K562 (cell line): ENCODE measurements around the gene C1orf116. TPM values are rescaled to one million over a fixed set of nuclear protein-coding genes. Genes with fewer than 3 reads are reported as not detected.
A peak's percentile ranks its signal among the peaks of the same experiment; 100 is the strongest.

Source experiments
- ATAC-seq: fragments of 200-7000 bp; cut with Tn5 transposase; 3 replicates; pipeline ENCODE4 v1.9.1; 2020; ENCODE audit warnings: moderate library complexity
- BruUV-seq: library from RNA; stranded (reverse); fragments of 400-500 nt; replicated peaks from 2 replicates; lab custom pipeline; 2021; lab: Mats Ljungman, UMichigan
- CTCF ChIA-PET: fragments of 300-600 bp; formaldehyde crosslinking; extraction: SDS; loops from one replicate; lab custom pipeline; 2021; ENCODE audit warnings: low intra/inter-chr PET ratio; lab: Yijun Ruan, JAX
- POLR2A ChIA-PET: fragments of 300-600, 350-650 bp; sonication (Branson Sonifier 250); formaldehyde crosslinking; extraction: SDS; loops from one replicate; lab custom pipeline; 2021; ENCODE audit warnings: antibody characterized with exemption, inconsistent platforms; lab: Yijun Ruan, JAX
- DNase-seq, 4 experiments: peaks; one replicate each; pipeline versions ENCODE4 v3.0.0 to v3.0.0-alpha.2; 2011 to 2018; ENCODE audit warnings: low spot score in 3 of 4, mixed read lengths in 3 of 4; ENCODE audit errors: extremely low read depth in 1 of 4
- FAIRE-seq: peaks from 2 replicates; lab custom pipeline; 2011; peaks lifted over from hg19 to GRCh38; lab: Jason Lieb, UNC
- H2AFZ ChIP-seq: 2 replicates; pipeline ENCODE4 v1.6.0; 2011; ENCODE audit warnings: low read depth, low read length, control low read depth, inconsistent platforms
- H3K27ac ChIP-seq: fragments of 200-600 bp; 3 replicates; pipeline ENCODE4 v1.8.0; 2011; ENCODE audit warnings: low read depth, mild to moderate bottlenecking, control low read depth, inconsistent platforms, low read length, moderate library complexity, mixed read lengths; ENCODE audit errors: extremely low read depth
- H3K27me3 ChIP-seq, 2 experiments: fragments of 300-600 bp in 1 of 2; 2 replicates in 1 of 2; 3 replicates in 1 of 2; pipeline versions ENCODE4 v1.6.0 to v1.8.0; 2011; ENCODE audit warnings: inconsistent platforms in 2 of 2, low read length in 2 of 2, mild to moderate bottlenecking in 1 of 2, mixed read lengths in 1 of 2, moderate library complexity in 1 of 2; ENCODE audit not compliant: control insufficient read depth in 2 of 2, insufficient read depth in 2 of 2
- H3K36me3 ChIP-seq: fragments of 300-600 bp; 3 replicates; pipeline ENCODE4 v1.8.0; 2011; ENCODE audit warnings: mild to moderate bottlenecking, low read length, inconsistent platforms; ENCODE audit not compliant: control insufficient read depth, insufficient read depth
- H3K4me1 ChIP-seq, 2 experiments: fragments of 200-600 bp in 1 of 2; replicated peaks in 1 of 2; 2 replicates in 1 of 2; 3 replicates in 1 of 2; pipeline versions ENCODE4 v1.5.1 to v1.8.0; 2011; ENCODE audit warnings: inconsistent platforms in 2 of 2, low read length in 2 of 2, mild to moderate bottlenecking in 1 of 2, mixed read lengths in 1 of 2, moderate library complexity in 1 of 2; ENCODE audit not compliant: control insufficient read depth in 2 of 2, insufficient read depth in 2 of 2
- H3K4me2 ChIP-seq: 2 replicates; pipeline ENCODE4 v1.6.1; 2011; ENCODE audit warnings: low read length, control low read depth, inconsistent platforms, mixed read lengths; ENCODE audit not compliant: insufficient read depth
- H3K4me3 ChIP-seq: fragments of 200-600 bp; sonication (generic), shearing (Covaris generic); 2 replicates; pipeline ENCODE4 v1.5.1; 2016; ENCODE audit warnings: control low read depth, inconsistent platforms
- H3K79me2 ChIP-seq: fragments of 200-600 bp; 3 replicates; pipeline ENCODE4 v1.8.0; 2011; ENCODE audit warnings: low read length, inconsistent platforms; ENCODE audit not compliant: control insufficient read depth, insufficient read depth
- H3K9ac ChIP-seq, 2 experiments: 2 replicates each; pipeline versions ENCODE4 v1.6.0 to v1.6.1; 2011; ENCODE audit warnings: low read depth in 2 of 2, low read length in 2 of 2, control low read depth in 1 of 2, inconsistent platforms in 1 of 2, mild to moderate bottlenecking in 1 of 2, mixed read lengths in 1 of 2; ENCODE audit not compliant: insufficient read depth in 1 of 2
- H3K9me1 ChIP-seq: one replicate; pipeline ENCODE4 v1.6.0; 2011; ENCODE audit warnings: inconsistent platforms, mild to moderate bottlenecking, low read length, moderate library complexity; ENCODE audit not compliant: control insufficient read depth, insufficient read depth
- H3K9me3 ChIP-seq: replicated peaks from 2 replicates; pipeline ENCODE4 v1.5.1; 2011; ENCODE audit warnings: low read depth, low read length, inconsistent platforms; ENCODE audit not compliant: control insufficient read depth, insufficient read depth
- H4K20me1 ChIP-seq: replicated peaks from 2 replicates; pipeline ENCODE4 v1.6.1; 2011; ENCODE audit warnings: low read length, inconsistent platforms, mixed read lengths; ENCODE audit not compliant: control insufficient read depth, insufficient read depth
- ARID2 ChIP-seq: fragments of 450-650 bp; IDR thresholded peaks from 2 replicates; pipeline ENCODE4 v1.6.1; 2017; ENCODE audit warnings: antibody characterized with exemption, mild to moderate bottlenecking
- BRCA1 ChIP-seq, 2 experiments: fragments of 450-650 bp in 1 of 2; sonication (generic) in 1 of 2; formaldehyde crosslinking in 1 of 2; IDR thresholded peaks; 2 replicates each; pipeline versions ENCODE4 v1.5.0 to v1.6.1; 2017 to 2020; ENCODE audit warnings: mild to moderate bottlenecking in 1 of 2, missing genetic modification reagents in 1 of 2
- EGR1 ChIP-seq: fragments of 450-650 bp; conservative IDR thresholded peaks from 2 replicates; pipeline ENCODE4 v1.6.1; 2017; ENCODE audit warnings: mild to moderate bottlenecking
- GTF2B ChIP-seq: IDR thresholded peaks from 2 replicates; pipeline ENCODE4 v1.6.1; 2011; ENCODE audit not compliant: insufficient read length; ENCODE audit errors: extremely low read depth
- KAT7 ChIP-seq: sonication (generic); formaldehyde crosslinking; IDR thresholded peaks from 2 replicates; pipeline ENCODE4 v1.8.0; 2022; ENCODE audit warnings: missing genetic modification reagents, mild to moderate bottlenecking, borderline replicate concordance
- KDM4B ChIP-seq, 2 experiments: fragments of 450-650 bp in 1 of 2; sonication (generic) in 1 of 2; IDR thresholded peaks; 2 replicates each; pipeline ENCODE4 v1.6.1; 2016 to 2017; ENCODE audit warnings: borderline replicate concordance in 2 of 2, antibody characterized with exemption in 1 of 2, low read depth in 1 of 2, mild to moderate bottlenecking in 1 of 2
- MBD2 ChIP-seq: sonication (generic); IDR thresholded peaks from 2 replicates; pipeline ENCODE4 v1.6.1; 2016; ENCODE audit warnings: low read depth, borderline replicate concordance
- MEF2A ChIP-seq: IDR thresholded peaks from 2 replicates; pipeline ENCODE4 v1.6.1; 2011; ENCODE audit warnings: low read depth, mild to moderate bottlenecking, low read length, moderate library complexity; ENCODE audit not compliant: control insufficient read depth
- MLX ChIP-seq, 2 experiments: fragments of 450-650 bp in 1 of 2; sonication (generic) in 1 of 2; formaldehyde crosslinking; conservative IDR thresholded peaks; 2 replicates each; pipeline versions ENCODE4 v1.4.0 to v1.8.1; 2020 to 2022; ENCODE audit warnings: mild to moderate bottlenecking in 1 of 2, missing genetic modification reagents in 1 of 2
- NELFE ChIP-seq: IDR thresholded peaks from 2 replicates; pipeline ENCODE4 v1.6.1; 2011; ENCODE audit warnings: mild to moderate bottlenecking; ENCODE audit not compliant: insufficient read depth, insufficient read length
- RBM14 ChIP-seq: fragments of 200-400 bp; formaldehyde crosslinking; IDR thresholded peaks from 2 replicates; pipeline ENCODE4 v1.6.1; 2018; ENCODE audit warnings: low read depth, mild to moderate bottlenecking, low read length, moderate library complexity, borderline replicate concordance; ENCODE audit not compliant: insufficient read depth
- YBX1 ChIP-seq: fragments of 450-650 bp; IDR thresholded peaks from 2 replicates; pipeline ENCODE4 v1.7.1; 2016; ENCODE audit warnings: mild to moderate bottlenecking
- ZNF436 ChIP-seq: fragments of 250-450, 450-650 bp; sonication (Bioruptor Pico); formaldehyde crosslinking; IDR thresholded peaks from 2 replicates; pipeline ENCODE4 v1.7.0; 2020; ENCODE audit warnings: mild to moderate bottlenecking
- ZNF444 ChIP-seq: fragments of 250-450 bp; sonication (Bioruptor Pico); IDR thresholded peaks from 2 replicates; pipeline ENCODE4 v1.4.0; 2020; ENCODE audit warnings: mild to moderate bottlenecking, moderate library complexity
- WGBS: fragments of 100-300 bp; shearing (Covaris generic); methylation state at CpG from one replicate; pipeline ENCODE4 v1.1.6; 2016; ENCODE audit warnings: low coverage, mixed read lengths; ENCODE audit not compliant: insufficient coverage; ENCODE audit errors: missing lambda C conversion rate; 5-methylcytosine and 5-hydroxymethylcytosine counted together
- in situ Hi-C: fragments of 300-500 bp; cut with MboI; formaldehyde crosslinking; loops from 4 replicates; pipeline ENCODE4 v1.15.0; 2018; ENCODE audit warnings: inconsistent platforms, mixed read lengths
- intact Hi-C: fragments of 100-400 bp; cut with micrococcal nuclease; formaldehyde crosslinking; loops from 2 replicates; pipeline ENCODE4 v1.14.2; 2022
- polyA plus RNA-seq, 8 experiments: library from polyadenylated mRNA; depleted of rRNA in 4 of 8; stranded (reverse) in 5 of 8; unstranded in 3 of 8; fragments of >200 nt; fragmentation: Nextera tagmentation in 2 of 8; fragmentation: Illumina TruSeq in 1 of 8; extraction: Ambion mirVana in 2 of 8; extraction: Trizol in 1 of 8; gene quantifications; 2 replicates each; pipeline versions ENCODE4 v1.2.1 to v1.2.3, GENCODE V29; 2011 to 2014; ENCODE audit warnings: inconsistent platforms in 1 of 8, missing spikeins in 1 of 8
- total RNA-seq, 7 experiments: library from RNA; depleted of rRNA in 6 of 7; stranded (reverse); fragments of >200 nt in 6 of 7; fragmentation: Illumina TruSeq in 2 of 7; extraction: Trizol in 2 of 7; gene quantifications; 2 replicates each; pipeline versions ENCODE4 v1.2.1 to v1.2.3, GENCODE V29; 2011 to 2021; ENCODE audit warnings: low replicate concordance in 1 of 7

C1orf116 gene
- total and polyA plus RNA-seq, 9 of the 15 experiments (the other 6 are each of a cell fraction or from before 2014, with no cell fraction given) = 0.62 to 3.0 (median 0.95) TPM

- H3K4me3 ChIP-seq = no peak overlapping the region
- no peak for DNase-seq
- H3K9me1 ChIP-seq = peaks cover 8% of the 10 kb centered on the region
- H3K36me3 ChIP-seq = peaks cover 7% of the 10 kb centered on the region; the same call in 2 of the 3 replicates
- H3K4me2 ChIP-seq = no peak overlapping the region; the same call in 1 of the 2 replicates
- POLR2A ChIA-PET = interaction anchor here (3.0 to 5.6 kb wide), 3 partner anchors 8 to 14 kb away, joined by 11 to 52 read pairs (median 38); partner anchors contain the start of gene C1orf116
- H3K27me3 ChIP-seq = no peaks in the 10 kb centered on the region
- no peak overlapping the region for H3K27ac ChIP-seq
- CTCF ChIA-PET = no interaction called here
- intact Hi-C loops (no loop called here), in situ Hi-C loops (no loop called here)
- no peak overlapping the region for H2AFZ ChIP-seq
- TF ChIP-seq EGR1 = peak; percentile 33; the same call in 1 of the 2 replicates
- TF ChIP-seq KAT7 (CRISPR knock-in tag) = no peak
- TF ChIP-seq, all 486 proteins: peak for 1
- peaks cover 5% of the 10 kb centered on the region; the same call in 1 of the 3 replicates for H3K79me2 ChIP-seq
- no peak for FAIRE-seq
- peaks cover 69 to 88% of the 10 kb centered on the region in 2 experiments for H3K4me1 ChIP-seq
- H3K9me3 ChIP-seq = peaks cover 1% of the 10 kb centered on the region; the same call in 1 of the 2 replicates
- 88% methylated on average over 2 of the region's 2 CpGs for WGBS
- no peak overlapping the region for H3K9ac ChIP-seq
- ATAC-seq = no peak
- H4K20me1 ChIP-seq = no peaks in the 10 kb centered on the region
- no TSS peak for BruUV-seq
These were observed 13.4 kb downstream of the C1orf116 start for GRCh38 chr1:207019161-207019560.

- Histone ChIP-seq H3K9me3 (peaks cover 3% of the 10 kb centered on the region; the same call in 1 of the 2 replicates), H3K4me1 (peaks cover 66 to 83% of the 10 kb centered on the region in 2 experiments), H3K9me1 (peaks cover 8% of the 10 kb centered on the region), H4K20me1 (no peaks in the 10 kb centered on the region), H3K27ac (no peak overlapping the region), H3K9ac (no peak overlapping the region), H3K27me3 (no peaks in the 10 kb centered on the region), H3K79me2 (peaks cover 5% of the 10 kb centered on the region; the same call in 1 of the 3 replicates), H2AFZ (no peak overlapping the region), H3K36me3 (peaks cover 7% of the 10 kb centered on the region; the same call in 2 of the 3 replicates), H3K4me3 (no peak overlapping the region), H3K4me2 (no peak overlapping the region)
- no peak for FAIRE-seq
- ChIA-PET POLR2A (interaction anchor here (1.2 to 5.6 kb wide), 4 partner anchors 8 to 14 kb away, joined by 3 to 52 read pairs (median 24); partner anchors contain the start of gene C1orf116), CTCF (no interaction called here)
- no peak for ATAC-seq
- 84% methylated on average over 4 of the region's 4 CpGs for WGBS
- DNase-seq = no peak
- in situ Hi-C loops = no loop called here
- no TSS peak for BruUV-seq
- intact Hi-C loops = no loop called here
- no peak for TF ChIP-seq ZNF436 (CRISPR knock-in tag)
- TF ChIP-seq NELFE = no peak
- TF ChIP-seq ARID2 = no peak
- 0 out of 4 replicates have a peak, but pooled peaks of 1 of the 2 experiments have one; percentile 58 for TF ChIP-seq MLX (CRISPR knock-in tag; conservative IDR thresholded peaks at IDR 0.05)
- TF ChIP-seq YBX1 = no peak
- TF ChIP-seq ZNF444 (CRISPR knock-in tag) = no peak
- no peak for TF ChIP-seq KDM4B (IDR thresholded peaks at IDR 0.05; ENCODE audit: borderline replicate concordance in 2 of 2, low read depth in 1 of 2)
- TF ChIP-seq GTF2B = no peak
- no peak for TF ChIP-seq MEF2A
- TF ChIP-seq MBD2 = no peak
- TF ChIP-seq BRCA1 (IDR thresholded peaks at IDR 0.05) = no peak
- peak; percentile 51; the same call in 1 of the 2 replicates for TF ChIP-seq BRCA1 (CRISPR knock-in tag; IDR thresholded peaks at IDR 0.05)
- no peak for TF ChIP-seq RBM14
These were observed 13.8 kb downstream of the C1orf116 start for GRCh38 chr1:207018707-207019106.
